Hepatocyte (in vitro differentiated cells): ENCODE results near the gene MOB1A. TPM values are rescaled to one million over a fixed set of nuclear protein-coding genes. Genes with fewer than 3 reads are reported as not detected.

ENCODE experiments used
- DNase-seq: peaks from one replicate; pipeline ENCODE4 v3.0.0-alpha.2; 2016; ENCODE audit warnings: low spot score
- H2AFZ ChIP-seq: fragments of 200-600 bp; sonication (generic); 2 replicates; pipeline ENCODE4 v1.6.0; 2016; ENCODE audit warnings: antibody characterized with exemption, mild to moderate bottlenecking
- H3K27ac ChIP-seq: fragments of 200-600 bp; sonication (generic); 2 replicates; pipeline ENCODE4 v1.5.1; 2016; ENCODE audit warnings: mild to moderate bottlenecking
- H3K27me3 ChIP-seq: fragments of 200-600 bp; sonication (generic); 2 replicates; pipeline ENCODE4 v1.6.1; 2016
- H3K36me3 ChIP-seq: fragments of 200-600 bp; sonication (generic); replicated peaks from 2 replicates; pipeline ENCODE4 v1.5.1; 2016; ENCODE audit warnings: low read depth; ENCODE audit not compliant: insufficient read depth
- H3K4me1 ChIP-seq: fragments of 200-600 bp; sonication (generic); 2 replicates; pipeline ENCODE4 v1.5.1; 2016; ENCODE audit warnings: mild to moderate bottlenecking, moderate library complexity; ENCODE audit not compliant: insufficient read depth
- H3K4me2 ChIP-seq: fragments of 200-600 bp; sonication (generic); 2 replicates; pipeline ENCODE4 v1.6.0; 2016
- H3K4me3 ChIP-seq: fragments of 200-600 bp; sonication (generic); 2 replicates; pipeline ENCODE4 v1.5.1; 2016; ENCODE audit warnings: mild to moderate bottlenecking
- H3K79me2 ChIP-seq: fragments of 200-600 bp; sonication (generic); 2 replicates; pipeline ENCODE4 v1.6.0; 2017; ENCODE audit warnings: mild to moderate bottlenecking
- H3K9me2 ChIP-seq: fragments of 200-600 bp; sonication (generic); replicated peaks from 2 replicates; pipeline ENCODE4 v1.6.0; 2017; ENCODE audit warnings: mild to moderate bottlenecking; ENCODE audit not compliant: insufficient read depth
- H3K9me3 ChIP-seq: fragments of 200-600 bp; sonication (generic); 2 replicates; pipeline ENCODE4 v1.5.1; 2016; ENCODE audit warnings: low read depth, mild to moderate bottlenecking
- H4K20me1 ChIP-seq: fragments of 200-600 bp; sonication (generic); 2 replicates; pipeline ENCODE4 v1.6.0; 2016; ENCODE audit warnings: mild to moderate bottlenecking; ENCODE audit not compliant: insufficient read depth, poor library complexity, severe bottlenecking
- EZH2 ChIP-seq: fragments of 200-600 bp; sonication (generic); IDR thresholded peaks from 2 replicates; pipeline ENCODE4 v1.6.1; 2016; ENCODE audit warnings: antibody characterized with exemption, mild to moderate bottlenecking, borderline replicate concordance
- EZH2phosphoT487 ChIP-seq: fragments of 200-600 bp; sonication (generic); IDR thresholded peaks from one replicate; pipeline ENCODE4 v1.6.1; 2018; ENCODE audit warnings: antibody characterized with exemption, mild to moderate bottlenecking, low read depth, moderate library complexity; ENCODE audit not compliant: unreplicated experiment, severe bottlenecking
- WGBS: methylation state at CpG from one replicate; pipeline ENCODE4 v1.1.6; 2016; ENCODE audit warnings: low lambda C conversion rate; ENCODE audit errors: missing lambda C conversion rate; 5-methylcytosine and 5-hydroxymethylcytosine counted together
- polyA plus RNA-seq: library from polyadenylated mRNA; unstranded; fragments of >200 nt; fragmentation: Nextera tagmentation; extraction: Ambion mirVana; gene quantifications from 2 replicates; pipeline ENCODE4 v1.2.1, GENCODE V29; 2016
- total RNA-seq: library from RNA; depleted of rRNA; stranded (reverse); fragments of >200 nt; gene quantifications from 2 replicates; pipeline ENCODE4 v1.2.3, GENCODE V29; 2014
- TF ChIP-seq, protein P1 (sequence below): fragments of 200-600 bp; sonication (generic); IDR thresholded peaks from 2 replicates; pipeline ENCODE4 v1.5.1; 2016; ENCODE audit warnings: antibody characterized with exemption, mild to moderate bottlenecking; ENCODE audit not compliant: poor library complexity

MOB1A gene
- total and polyA plus RNA-seq, 2 experiments from 2014 or later, result 43.3 to 100 TPM

DNA sequence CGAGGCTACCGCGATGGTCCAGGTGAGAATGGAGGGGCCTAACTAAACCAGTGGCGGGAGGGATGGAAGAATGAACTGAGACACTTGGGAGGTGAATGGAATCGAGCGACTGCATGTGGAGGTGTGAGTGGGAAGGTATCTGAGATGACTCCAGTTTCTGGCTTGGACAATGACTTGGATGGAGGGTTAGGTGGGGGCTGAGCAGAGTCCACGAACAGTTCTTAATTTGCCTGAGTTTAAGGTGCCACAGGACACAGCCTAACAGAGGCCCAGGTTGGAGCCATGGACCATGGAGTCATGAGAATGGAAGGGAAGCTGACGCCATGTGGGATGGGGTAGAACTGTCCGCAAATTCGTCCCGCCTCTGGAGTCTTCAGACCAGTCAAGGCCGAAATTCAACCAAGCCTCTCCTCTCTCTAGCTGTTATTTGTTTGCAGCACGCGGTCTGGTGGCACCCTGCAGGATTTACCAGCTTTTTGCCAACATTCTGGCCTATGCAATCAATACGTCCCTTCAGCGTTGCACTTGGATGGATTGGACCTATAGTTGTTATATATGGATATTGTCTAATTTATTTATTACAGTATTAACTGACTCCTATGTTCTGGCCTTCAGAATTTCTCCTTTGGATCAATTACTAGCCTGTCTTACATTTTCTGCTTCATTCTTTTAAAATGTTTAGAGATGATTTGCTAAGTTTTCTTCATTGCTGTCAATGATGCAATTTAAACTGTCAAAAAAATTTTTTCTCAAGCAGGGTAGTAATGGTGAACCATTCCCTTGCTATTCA is 30.0 kb downstream of the MOB1A start:
- Histone ChIP-seq H3K9me3 (no peaks in the 10 kb centered on the region), H3K4me1 (peaks cover 10% of the 10 kb centered on the region), H3K27me3 (no peaks in the 10 kb centered on the region), H3K4me3 (peak overlapping the region; percentile 46), H3K9me2 (no peaks in the 10 kb centered on the region), H3K27ac (peak overlapping the region; percentile 85), H4K20me1 (no peaks in the 10 kb centered on the region), H3K79me2 (peaks cover 11% of the 10 kb centered on the region), H3K4me2 (peak overlapping the region; percentile 87), H3K36me3 (no peaks in the 10 kb centered on the region), H2AFZ (peak overlapping the region; percentile 95)
- DNase-seq, result no peak
- 51% methylated on average over 16 of the region's 16 CpGs for WGBS
- TF ChIP-seq EZH2 (no peak), EZH2phosphoT487 (no peak)
- TF ChIP-seq, protein P1, sequence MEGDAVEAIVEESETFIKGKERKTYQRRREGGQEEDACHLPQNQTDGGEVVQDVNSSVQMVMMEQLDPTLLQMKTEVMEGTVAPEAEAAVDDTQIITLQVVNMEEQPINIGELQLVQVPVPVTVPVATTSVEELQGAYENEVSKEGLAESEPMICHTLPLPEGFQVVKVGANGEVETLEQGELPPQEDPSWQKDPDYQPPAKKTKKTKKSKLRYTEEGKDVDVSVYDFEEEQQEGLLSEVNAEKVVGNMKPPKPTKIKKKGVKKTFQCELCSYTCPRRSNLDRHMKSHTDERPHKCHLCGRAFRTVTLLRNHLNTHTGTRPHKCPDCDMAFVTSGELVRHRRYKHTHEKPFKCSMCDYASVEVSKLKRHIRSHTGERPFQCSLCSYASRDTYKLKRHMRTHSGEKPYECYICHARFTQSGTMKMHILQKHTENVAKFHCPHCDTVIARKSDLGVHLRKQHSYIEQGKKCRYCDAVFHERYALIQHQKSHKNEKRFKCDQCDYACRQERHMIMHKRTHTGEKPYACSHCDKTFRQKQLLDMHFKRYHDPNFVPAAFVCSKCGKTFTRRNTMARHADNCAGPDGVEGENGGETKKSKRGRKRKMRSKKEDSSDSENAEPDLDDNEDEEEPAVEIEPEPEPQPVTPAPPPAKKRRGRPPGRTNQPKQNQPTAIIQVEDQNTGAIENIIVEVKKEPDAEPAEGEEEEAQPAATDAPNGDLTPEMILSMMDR, result no peak

DNA sequence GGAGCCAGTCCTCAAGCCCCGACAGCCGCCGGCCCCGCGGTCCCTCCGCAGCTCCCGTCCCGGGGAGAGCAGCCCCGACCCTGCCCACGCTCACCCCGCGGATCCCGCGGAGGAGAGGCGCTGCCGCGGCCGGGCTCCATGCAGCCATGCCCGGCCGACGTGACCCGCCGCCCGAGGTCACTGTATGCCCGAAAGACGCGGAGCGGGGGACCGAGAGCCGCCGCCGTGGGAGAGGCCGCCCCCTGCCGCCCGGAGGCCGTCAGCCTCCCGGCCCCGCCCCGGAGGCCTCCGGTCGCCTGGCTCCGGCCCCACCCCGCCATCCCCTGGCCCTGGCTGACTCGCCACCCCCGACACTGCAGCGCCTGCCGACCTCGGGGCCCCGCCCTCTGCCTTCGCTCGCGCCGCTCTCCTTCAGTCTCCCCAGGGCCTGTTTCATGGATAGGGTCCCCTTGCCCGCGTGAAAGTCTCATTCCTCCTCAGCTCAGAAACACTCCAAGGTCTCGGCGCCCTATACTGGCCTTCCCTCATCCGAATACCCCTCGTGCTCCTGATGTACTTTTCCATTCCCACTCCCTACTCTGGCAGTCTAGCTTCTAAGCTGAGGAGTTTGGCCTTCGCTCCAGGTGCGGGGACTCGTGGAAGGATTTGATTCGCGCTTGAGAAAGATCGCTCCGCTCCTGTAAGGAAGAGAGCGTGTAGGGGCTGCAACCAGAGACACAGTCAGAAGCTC is 30.8 kb downstream of the MOB1A start, which contains the start of gene BOLA3:
Gene BOLA3 (minus strand): TSS at position 186 of the 730 bp plus-strand sequence. CDS start 38 bp downstream, at position 148.
- H3K9me3 ChIP-seq, result no peaks in the 10 kb centered on the region
- H3K79me2 ChIP-seq, result peaks cover 11% of the 10 kb centered on the region
- TF ChIP-seq, protein P1, result peak; percentile 76
- no peak for TF ChIP-seq EZH2
- TF ChIP-seq EZH2phosphoT487, result no peak
- no peaks in the 10 kb centered on the region for H3K27me3 ChIP-seq
- H3K4me2 ChIP-seq, result peak within 1 kb of the TSS; percentile 87
- H3K4me1 ChIP-seq, result peaks cover 10% of the 10 kb centered on the region
- peak within 1 kb of the TSS; percentile 74 for H3K4me3 ChIP-seq
- peak within 1 kb of the TSS; percentile 95 for H2AFZ ChIP-seq
- DNase-seq, result peak; percentile 94
- no peaks in the 10 kb centered on the region for H4K20me1 ChIP-seq
- H3K27ac ChIP-seq, result peak within 1 kb of the TSS; percentile 85
- H3K36me3 ChIP-seq, result no peaks in the 10 kb centered on the region
- WGBS, result 2% methylated on average over 56 of the region's 67 CpGs
- no peaks in the 10 kb centered on the region for H3K9me2 ChIP-seq

DNA sequence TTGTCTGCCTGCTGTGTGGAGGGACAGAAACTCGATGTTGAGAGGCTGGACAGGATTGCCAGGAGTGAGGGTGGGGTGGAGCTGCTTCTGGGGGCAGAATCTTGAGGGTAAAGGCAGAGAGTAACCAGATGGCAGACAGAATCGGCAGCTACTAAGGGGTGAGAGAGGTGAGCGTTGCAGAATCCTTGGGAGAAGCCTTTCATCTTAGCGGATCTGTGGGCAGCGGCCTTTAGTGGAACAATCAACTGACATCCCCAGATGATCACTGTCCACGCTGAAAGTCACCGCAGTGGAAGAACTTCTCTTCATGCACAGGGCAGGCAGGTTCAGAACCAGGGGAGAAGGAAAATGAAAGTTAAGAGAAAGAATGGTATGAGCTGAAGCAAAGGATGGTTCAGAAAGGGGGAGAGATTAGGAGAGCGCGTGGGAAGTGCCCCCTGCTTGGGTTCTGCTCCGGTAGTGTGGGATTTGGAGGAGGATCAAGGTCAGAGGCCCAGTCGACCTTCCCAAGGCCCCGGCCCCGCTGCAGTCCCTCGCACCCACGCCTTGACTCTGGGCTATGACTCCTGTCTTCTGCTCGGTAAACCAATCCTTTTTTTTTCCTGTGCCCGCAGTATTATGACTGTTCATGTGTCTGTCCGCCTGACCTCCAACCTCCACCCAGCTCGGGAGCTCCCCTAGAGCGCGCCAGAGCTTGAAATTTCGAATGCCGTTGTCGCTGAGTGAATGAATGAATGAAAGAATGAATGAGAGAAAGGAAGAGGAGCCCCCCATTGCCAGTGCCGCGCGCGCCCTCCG is 31.6 kb downstream of the MOB1A start:
- no peaks in the 10 kb centered on the region for H3K9me3 ChIP-seq
- WGBS, result 12% methylated on average over 29 of the region's 29 CpGs
- no peaks in the 10 kb centered on the region for H3K36me3 ChIP-seq
- peak overlapping the region; percentile 95 for H2AFZ ChIP-seq
- H3K27ac ChIP-seq, result peak overlapping the region; percentile 26
- H3K9me2 ChIP-seq, result no peaks in the 10 kb centered on the region
- H3K4me3 ChIP-seq, result peak overlapping the region; percentile 74
- DNase-seq, result peak; percentile 41
- H3K4me1 ChIP-seq, result peaks cover 10% of the 10 kb centered on the region
- TF ChIP-seq EZH2phosphoT487, result no peak
- TF ChIP-seq, protein P1, result no peak
- TF ChIP-seq EZH2, result no peak
- H3K27me3 ChIP-seq, result no peaks in the 10 kb centered on the region
- H3K79me2 ChIP-seq, result peaks cover 11% of the 10 kb centered on the region
- H3K4me2 ChIP-seq, result peak overlapping the region; percentile 87
- H4K20me1 ChIP-seq, result no peaks in the 10 kb centered on the region
